HG02970 (cell line): ENCODE data around the gene ZNF385C.

ENCODE experiments used
- ATAC-seq: cut with Tn5 transposase; IDR thresholded peaks from one replicate; pipeline ENCODE4 v1.9.1; 2021; ENCODE audit warnings: mild to moderate bottlenecking, moderate library complexity, moderate number of reproducible peaks; ENCODE audit not compliant: unreplicated experiment, low FRiP score

The ZNF385C gene

DNA sequence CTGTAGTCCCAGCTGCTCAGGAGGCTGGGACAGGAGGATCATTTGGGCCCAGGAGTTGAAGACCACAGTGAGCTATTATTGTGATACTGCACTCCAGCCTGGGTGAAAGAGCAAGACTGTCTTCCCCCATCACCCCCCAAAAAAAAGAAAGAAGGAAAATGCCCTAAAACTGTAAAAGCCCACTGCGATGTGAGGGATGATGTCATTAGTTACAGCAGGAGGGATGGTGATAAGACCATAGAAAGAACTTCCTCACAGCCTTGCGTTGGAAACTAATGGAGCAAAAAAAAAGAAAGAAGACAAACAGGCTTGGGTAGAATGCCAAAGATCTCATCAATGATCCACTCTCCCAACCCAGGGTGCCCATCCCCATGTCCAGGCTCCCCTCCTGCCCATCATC lies 18.7 kb downstream of the ZNF385C start:
- ATAC-seq, result no peak

DNA sequence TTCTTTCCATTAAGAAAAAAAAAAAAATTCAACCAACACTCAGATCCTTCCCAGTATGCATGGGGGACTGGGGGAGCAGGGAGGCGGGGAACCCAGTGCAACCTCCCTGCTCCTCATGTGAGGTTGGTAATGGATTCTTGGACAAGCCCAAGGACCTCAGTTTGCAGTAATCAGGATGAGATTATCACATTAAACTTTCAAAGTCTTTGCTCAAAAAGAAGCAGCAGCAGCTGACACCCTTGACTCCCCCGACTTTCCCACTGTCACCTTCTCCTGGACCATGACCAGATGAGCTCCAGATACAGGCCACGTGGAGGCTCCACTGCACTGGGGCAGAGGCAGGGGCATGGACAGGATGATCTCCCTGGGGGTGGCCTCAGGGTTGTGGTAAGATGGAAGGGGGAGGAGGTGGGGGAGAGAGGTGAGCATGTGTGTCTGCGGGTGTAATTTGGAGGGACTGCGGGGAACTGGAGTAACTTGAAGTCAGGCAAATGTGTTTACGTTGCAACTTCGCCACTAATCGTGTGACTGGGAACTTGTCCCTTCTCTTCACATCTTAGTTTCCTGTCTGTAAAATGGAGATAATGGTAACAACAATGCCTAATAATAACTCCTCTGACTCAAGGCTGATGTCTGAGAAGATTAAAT lies 19.8 kb downstream of the ZNF385C start:
- ATAC-seq, result no peak

DNA sequence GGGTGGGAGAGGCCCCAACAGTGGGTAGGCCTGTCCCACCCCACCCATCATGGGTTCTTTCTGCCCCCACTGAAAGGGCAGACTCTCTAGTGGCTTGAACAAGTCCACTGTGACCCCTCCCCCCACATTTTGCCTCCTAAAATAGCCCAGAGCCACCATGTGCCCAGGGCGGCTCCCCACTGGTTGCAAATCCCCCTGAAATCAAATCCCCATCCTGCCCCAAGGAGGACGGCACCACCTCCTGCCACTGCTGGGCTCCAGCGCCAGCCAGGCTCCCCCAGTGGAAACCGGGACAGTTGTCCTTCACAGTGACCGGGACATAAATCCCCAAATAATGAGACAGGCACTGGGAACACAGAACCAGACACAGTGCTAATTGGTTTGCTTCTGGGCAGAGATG lies 20.5 kb downstream of the ZNF385C start:
- ATAC-seq, result no peak

DNA sequence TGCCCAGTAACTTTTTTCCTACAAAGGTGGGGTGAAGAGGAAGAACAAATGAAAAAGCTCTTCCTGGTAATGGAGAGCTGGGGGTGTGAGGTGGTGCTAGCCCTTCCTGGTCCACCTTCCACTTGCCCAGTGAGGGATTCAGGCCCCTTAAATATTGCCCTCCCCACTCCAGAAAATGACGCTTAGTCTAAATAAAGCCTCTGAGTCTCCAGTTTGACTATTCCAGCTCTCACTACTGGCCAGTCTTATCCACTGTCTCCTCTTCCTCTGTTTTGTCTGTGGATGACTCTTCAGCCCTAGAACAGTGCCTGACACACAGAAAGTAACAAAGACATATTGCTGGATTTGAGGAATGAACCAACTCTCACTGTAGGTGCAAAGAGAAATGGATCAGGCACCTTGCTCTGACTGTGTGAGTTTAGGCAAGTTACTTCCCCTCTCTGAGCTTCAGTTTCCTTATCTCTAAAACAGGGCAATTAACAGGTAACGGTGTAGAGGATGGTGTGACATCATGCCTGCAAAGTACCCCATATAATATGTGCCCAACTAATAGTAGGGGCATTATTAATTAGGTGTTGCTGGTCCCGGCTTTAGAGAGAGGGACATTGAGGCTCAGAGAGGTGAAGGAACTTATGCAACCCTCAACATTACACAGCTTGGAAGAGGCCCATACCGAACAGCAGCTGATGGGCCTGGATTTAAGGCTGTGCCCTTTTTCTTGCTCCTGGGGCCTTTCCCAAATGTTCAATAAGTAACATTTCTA lies 21.3 kb downstream of the ZNF385C start:
- no peak for ATAC-seq

DNA sequence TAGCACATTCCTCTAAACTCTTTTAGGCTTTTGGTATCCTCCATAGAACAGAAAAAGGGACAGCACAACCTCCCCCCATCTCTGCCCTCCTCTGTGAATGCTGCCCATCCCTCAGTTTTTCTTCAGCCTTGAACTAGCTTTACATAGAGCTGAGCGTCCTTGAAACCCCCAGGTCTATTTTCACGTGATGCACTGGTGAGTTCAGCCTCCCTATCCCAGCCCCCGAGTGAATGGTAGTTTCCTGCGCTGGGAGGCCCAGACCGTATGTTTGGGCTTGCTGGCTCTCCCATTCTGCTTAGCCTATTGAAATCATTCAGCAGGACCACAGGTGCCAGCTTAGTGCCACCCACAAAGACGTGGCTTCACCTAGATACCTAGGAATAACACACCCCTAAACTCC lies 22.5 kb downstream of the ZNF385C start:
- ATAC-seq, result no peak

DNA sequence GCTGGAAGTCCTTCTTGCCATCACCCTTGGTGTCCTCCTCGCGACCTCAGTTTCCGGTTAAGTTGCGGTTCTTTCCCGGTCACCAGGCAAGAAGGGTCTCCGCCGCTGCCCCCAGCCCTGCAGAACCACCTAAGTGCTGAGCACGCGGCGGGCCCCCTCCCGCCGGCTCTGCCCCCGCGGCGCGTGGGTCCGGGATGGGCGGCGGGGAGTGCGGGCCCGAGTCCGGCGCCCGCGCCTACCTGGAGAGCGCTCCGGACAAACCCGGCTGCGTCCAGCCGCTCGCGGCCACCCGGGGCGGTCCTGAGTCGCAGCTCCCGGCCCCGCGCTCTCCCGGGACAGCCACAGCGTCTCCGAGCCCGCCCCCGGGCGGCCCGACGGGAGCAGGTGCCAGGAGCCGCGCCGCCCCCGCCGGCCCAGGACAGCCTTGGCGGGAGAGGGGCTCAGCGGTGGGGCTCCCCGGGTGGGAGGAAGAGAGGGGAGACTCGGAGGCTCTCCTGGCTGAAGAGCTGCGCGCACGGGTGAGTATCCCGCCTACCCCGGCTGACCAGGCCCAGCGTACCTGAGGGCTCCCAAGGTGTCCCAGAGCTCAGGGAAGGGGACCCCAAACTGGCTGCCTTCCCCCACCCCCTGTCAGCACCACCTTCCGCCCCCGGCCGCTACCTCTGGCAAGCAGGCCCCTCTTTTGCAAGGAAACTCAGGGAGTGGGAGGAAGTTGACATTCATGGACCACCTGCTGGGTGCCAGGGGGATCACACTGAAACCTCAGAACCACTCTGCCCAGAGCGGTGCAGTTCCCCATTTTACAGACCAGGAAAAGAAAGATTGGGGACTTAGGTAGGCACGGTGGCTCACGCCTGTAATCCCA lies 25.7 kb downstream of the ZNF385C start:
- ATAC-seq, result no peak

DNA sequence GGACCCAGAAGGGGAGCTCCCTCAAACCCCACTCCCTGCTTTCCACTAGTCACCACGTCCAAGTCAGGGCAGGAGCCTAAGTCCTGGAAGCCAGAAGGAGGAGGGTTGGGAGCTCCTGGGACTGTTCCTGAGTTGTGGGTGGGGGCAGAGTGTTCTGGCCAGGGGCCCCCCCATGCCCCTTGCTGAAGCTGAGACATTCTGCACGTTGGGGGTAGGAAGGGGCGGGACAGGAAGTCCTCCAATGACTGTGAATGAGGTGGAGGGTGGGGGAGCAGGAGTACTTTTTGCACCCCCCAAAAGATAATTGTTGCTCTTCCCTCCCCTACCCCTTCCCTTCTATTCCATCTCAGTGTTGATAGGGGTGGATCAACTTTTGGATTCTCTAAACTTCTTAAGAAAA lies 26.5 kb downstream of the ZNF385C start:
- no peak for ATAC-seq

DNA sequence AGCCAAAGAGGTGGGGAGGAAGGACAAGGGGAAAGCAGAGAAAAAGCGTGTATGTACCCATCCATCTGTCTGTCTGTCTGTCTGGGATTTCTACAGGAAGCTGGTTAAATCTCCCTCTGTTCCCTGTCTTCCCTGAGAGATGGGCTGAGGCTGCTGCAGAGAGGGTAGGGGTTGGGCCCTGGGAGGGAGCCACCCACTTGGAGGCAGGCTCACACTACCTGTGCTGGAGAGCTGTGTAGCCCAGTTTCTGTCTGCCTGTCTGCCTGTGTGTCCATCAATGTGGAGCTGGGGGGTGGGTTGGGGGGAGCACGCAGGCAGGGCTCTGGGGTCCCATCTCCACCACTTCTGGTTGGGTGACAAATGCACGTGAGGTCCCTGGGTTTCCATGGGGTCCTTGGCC lies 29.3 kb downstream of the ZNF385C start:
- ATAC-seq, result no peak

DNA sequence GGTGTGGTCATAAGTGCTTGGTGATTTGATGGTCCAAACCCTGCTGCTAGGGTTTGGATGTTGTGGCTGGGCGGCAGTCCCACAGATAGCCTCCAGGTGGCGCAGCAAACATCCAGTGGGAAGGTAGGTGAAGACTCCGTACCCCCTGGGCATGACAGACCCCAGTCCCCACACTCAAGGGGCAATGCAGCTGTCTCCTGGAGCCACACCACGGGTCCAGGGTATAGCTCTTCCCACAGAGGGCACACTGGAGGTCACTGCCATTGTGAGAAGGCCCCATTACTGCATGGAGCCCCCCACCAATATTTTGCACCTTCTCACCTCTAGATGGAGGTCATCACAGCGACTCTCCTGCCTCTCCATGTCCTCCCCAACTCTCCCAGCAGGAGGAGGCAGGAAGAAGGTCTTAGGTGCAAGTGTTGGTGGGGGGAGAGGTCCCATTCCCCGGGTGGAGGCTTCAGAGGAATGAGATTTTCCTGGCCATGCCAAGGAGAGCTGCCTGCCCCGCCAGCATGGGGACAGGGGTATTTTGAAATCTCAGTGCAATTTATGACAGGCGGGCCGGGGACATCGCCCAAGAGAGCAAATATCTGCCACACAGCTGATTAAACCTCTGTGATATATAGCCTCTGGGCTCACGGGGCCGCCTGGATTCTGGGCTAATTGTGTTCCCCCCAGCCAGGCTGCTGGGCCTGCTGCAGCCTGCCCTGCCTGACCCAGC lies 30.7 kb downstream of the ZNF385C start:
- no peak for ATAC-seq

DNA sequence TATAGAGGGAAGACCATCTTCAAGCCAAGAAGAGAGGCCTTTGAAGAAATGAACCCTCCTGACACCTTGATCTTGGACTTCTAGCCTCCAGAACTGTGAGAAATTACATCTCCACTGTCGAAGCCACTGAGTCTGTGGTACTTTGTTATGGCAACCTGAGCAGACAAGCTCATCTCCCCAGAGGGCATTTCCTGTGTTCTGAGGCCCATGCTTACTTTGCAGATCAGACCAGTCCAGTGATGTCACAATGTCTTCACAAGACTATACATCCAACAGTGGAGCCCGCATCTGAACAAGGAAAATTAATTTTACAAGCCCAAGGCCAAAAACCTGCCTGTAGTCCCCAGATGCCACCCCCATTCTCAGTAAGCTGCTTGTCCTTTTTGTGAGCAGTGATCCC lies 33.1 kb downstream of the ZNF385C start:
- ATAC-seq, result no peak

DNA sequence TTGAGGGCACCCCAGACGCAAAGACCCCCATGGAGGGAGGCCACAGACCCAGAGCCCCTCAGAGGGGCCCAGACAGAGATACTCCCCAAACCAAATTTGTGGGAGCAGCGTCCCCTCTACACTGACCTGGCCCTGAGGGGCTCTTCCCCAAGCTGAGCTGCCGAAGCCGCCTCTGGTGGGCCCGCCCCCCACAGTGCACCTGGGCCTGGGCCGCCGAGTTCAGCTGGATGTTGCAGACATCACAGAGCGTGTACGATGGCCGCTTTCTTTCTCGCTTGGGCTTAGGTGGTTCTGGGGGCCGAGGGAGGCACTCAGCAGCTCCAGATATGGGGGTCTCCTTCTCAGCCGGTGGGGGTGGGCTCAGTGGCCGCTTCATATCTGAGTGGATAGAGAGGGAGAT lies 35.6 kb downstream of the ZNF385C start:
- no peak for ATAC-seq

DNA sequence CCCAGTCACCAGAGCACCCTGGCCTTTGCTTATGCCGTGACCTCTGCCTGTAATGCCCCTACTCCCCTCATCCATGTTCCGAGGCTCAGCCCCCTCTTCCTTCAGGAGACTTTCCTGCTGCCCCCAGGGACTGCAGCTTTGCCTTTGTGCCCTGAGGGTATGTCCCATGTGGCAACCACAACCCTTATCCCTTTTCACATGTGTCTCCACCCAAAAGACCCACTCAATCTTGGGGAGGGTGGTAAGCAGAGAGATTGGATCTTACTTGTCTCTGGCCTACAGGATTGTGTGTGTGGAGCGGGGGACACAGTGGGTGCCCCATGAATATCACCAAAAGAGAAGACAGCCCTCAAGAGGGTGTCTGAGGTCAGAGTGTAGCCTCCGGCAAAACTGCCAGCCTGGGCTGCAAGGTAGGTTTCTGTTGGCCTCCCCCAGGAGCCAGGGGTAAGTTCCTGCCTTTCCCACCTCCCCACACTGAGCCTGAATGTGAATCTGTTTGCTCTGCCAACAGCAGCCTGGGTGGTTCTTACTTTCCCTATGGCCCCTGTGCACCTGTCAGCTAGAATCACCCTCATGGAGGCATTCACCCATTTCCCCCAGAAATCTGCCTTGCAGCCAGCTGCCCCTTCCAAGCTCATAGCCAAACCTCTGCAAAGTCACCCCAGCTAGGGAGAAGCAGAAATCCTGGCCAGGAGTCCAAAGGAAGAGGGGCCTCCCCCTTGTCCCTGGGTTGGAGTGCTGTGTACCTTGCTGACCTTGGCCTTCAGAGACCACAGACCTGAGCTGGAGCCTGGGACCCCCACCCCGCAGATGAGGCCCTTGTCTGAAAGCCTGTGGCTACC lies 36.4 kb downstream of the ZNF385C start:
- no peak for ATAC-seq

DNA sequence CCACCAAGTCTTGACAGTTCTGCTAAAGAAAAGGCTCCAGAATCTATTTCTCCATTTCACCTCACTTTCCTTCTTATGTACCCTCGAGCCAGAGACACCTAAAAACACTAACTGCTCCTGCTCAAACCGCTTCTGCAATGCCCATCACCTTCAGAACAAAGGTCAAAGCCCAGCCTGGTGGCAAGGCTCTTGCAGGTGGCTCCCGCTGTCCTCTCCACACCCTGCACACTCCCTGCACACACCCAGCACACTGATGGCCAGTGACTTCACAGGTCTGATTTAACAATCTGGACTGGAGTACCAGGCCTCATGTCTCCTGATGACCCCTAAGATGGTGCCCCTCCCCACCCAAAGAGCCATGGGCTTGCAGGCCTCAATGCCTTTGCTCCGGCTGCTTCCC lies 38.0 kb downstream of the ZNF385C start:
- ATAC-seq, result no peak

DNA sequence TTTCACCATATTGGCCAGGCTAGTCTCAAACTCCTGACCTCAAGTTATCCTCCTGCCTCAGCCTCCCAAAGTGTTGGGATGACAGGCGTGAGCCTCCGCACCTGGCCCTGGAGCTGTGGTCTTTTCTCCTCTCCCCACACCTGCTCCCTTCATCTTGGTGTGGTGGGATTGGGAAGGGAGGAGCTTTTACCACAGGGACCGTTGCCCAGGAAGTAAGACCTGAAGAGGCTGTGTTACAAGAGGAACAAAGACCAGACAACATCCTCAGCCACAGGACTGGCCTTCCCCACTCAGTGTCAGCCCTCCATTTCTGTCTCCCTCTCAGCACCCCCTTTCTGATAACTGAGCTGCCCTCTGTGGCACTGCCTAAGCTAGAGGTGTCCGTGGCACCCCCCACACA lies 38.5 kb downstream of the ZNF385C start:
- ATAC-seq, result no peak

DNA sequence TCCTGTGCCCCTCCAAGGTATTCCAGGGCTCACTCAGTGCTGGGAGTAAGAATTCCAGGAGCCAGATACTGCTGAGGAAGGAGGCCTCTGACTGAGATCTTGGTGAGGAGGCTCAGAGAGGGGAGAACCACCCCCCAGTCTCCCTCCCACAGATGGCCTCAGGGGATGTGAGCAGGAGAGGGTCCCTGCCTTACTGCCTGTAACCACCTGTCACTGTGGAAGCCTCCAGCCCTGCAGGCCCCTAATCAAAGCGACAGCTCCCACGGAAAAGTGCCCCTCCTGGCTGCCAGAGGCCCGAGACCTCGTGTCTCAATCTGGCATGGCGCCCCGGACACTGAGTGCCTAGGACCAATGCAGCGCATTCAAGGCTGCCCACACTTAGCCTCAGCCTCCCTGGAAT lies 40.2 kb downstream of the ZNF385C start:
- no peak for ATAC-seq

DNA sequence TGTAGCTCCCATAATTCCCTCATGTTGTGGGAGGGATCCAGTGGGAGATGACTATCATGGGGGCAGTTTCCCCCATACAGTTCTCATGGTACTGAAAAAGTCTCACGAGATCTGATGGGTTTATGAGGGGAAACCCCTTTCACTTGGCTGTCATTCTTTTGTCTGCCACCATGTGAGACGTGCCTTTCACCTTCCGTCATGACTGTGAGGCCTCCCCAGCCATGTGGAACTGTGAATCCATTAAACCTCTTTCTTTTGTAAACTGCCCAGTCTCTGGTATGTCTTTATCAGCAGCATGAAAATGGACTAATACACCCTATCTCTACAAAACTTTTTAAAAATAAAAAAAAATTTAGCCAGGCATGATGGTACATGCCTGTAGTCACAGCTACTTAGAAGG lies 41.6 kb downstream of the ZNF385C start:
- no peak for ATAC-seq

DNA sequence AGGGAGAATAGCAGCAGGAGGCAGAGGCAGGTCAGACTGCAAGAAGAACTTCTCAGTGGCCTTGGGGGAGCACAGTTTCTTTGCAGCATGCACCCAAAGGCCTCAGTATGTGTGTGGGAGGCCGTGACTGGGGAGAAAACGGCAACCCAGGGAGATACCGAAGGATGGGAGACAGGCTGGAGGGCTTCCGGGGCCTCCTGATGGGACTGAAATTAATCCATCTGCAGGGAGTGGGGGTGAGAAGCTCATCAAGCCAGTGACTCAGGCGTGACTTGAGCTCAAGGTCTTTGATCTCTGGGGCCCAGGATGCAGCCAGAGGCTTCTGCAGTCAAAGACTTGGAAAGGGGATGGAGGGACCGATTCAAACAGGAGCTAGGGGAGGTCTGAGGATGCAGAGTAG lies 42.8 kb downstream of the ZNF385C start:
- ATAC-seq, result no peak

DNA sequence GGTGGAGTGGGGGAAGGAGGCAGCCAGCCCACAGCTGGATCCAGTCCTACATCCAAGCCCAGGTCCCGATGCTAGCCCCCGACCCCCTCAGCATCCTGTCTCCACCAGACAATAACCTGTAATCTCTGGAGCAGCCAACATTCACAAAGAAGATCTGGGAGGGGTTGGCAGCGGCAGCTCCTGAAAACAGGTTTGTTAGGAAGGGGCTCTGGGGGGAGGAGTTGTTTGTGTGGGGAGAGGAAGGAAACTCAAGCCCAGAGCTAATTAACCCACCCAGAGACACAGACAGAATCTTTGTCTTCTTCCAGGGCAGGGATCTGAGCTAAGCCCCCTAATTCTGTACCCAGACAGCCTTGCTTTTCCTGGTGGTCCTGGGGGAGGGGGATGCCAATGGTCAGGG lies 43.2 kb downstream of the ZNF385C start:
- no peak for ATAC-seq

DNA sequence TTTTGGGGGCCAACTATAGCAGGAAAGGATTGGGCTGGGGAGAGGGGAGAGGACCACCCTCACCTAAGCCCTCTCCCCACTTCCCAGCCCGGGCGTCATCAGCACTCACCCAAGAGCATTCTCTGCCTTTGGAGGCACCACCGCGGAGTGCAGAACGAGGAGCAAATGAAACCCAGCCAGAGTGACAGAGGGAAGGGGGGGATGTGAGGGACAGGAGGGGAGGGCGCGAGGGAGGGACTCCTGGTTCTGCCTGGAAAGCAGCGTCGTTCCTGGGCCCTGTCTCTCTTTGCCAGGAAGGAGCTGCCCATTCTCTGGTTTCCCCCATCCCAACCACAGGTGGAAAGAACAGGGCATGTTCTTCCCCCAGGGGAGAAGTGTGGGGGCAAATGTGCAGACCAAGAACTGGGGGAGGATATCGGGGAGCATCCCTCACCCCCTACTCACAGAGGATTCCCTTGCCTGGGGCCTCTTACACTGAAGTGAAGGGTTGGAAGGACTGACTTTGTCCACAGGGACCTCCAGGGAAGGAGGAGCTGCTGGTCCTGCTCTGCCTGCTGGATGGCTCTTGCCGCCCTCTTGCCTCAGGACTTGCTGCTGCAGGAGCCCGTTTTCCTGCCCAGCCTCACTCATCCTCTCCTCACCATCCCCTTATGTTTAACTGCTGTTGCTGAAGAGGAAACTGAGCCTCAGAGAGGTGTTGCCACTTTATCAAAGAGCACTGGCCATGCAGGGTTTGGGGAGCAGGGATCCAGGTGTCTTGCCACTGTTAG lies 44.4 kb downstream of the ZNF385C start:
- no peak for ATAC-seq
